Esophagus squamous epithelium (tissue), 4 donors: ENCODE results near the gene KCNH8.

Experiments
- POLR2A ChIP-seq, 4 donors: fragments of 450-650 bp; IDR thresholded peaks; one replicate each; pipeline ENCODE4 v1.6.1; 2017; ENCODE audit warnings: antibody characterized with exemption in 4 of 4, mild to moderate bottlenecking in 4 of 4, moderate library complexity in 3 of 4
- TF ChIP-seq, protein P1 (sequence below), 6 experiments: fragments of 450-650 bp in 4 of 6; fragments of 200-600 bp in 2 of 6; sonication (generic) in 2 of 6; IDR thresholded peaks; one replicate each; pipeline ENCODE4 v1.5.1; 2016 to 2019; ENCODE audit warnings: antibody characterized with exemption in 6 of 6, mild to moderate bottlenecking in 4 of 6, moderate library complexity in 4 of 6

DNA sequence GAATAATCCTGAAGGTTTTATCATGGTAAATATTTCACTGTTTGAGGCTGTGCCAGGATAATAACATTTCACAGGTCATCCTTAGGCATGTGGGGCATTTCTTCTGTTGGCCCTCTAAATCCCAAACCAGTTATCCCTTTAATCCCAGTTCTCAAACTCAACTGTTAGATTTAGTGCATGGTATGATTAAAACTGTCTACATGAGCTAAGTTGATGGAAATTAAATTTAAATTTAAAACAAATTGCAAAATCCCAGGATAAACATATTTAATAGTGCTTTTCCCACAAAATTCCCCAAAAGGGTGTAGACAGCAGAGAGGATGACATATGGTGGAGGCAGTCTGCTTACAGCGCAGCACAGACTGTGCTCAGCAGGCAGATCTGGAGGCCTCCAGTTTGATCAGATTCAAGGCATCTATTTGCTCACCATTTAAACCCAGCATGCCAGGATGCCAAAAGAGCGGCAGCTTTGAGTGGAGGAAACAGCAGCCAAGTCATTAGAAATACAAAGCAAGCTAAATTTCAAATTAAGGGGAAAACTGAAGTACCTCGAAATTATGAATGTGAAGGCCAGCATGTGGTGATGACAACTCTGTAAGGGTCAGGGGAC is 325.8 kb downstream of the KCNH8 start:
- TF ChIP-seq, protein P1, sequence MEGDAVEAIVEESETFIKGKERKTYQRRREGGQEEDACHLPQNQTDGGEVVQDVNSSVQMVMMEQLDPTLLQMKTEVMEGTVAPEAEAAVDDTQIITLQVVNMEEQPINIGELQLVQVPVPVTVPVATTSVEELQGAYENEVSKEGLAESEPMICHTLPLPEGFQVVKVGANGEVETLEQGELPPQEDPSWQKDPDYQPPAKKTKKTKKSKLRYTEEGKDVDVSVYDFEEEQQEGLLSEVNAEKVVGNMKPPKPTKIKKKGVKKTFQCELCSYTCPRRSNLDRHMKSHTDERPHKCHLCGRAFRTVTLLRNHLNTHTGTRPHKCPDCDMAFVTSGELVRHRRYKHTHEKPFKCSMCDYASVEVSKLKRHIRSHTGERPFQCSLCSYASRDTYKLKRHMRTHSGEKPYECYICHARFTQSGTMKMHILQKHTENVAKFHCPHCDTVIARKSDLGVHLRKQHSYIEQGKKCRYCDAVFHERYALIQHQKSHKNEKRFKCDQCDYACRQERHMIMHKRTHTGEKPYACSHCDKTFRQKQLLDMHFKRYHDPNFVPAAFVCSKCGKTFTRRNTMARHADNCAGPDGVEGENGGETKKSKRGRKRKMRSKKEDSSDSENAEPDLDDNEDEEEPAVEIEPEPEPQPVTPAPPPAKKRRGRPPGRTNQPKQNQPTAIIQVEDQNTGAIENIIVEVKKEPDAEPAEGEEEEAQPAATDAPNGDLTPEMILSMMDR (IDR thresholded peaks at IDR 0.05), result no peak
- no peak for TF ChIP-seq POLR2A (IDR thresholded peaks at IDR 0.05)
